Measurements from ENCODE around the gene SURF4. TPM values are rescaled to one million over a fixed set of nuclear protein-coding genes. Genes with fewer than 3 reads are reported as not detected.

The SURF4 gene
- polyA plus RNA-seq, 2 of the 4 experiments (the other 2 are of a cell fraction), result 159 to 169 TPM

DNA sequence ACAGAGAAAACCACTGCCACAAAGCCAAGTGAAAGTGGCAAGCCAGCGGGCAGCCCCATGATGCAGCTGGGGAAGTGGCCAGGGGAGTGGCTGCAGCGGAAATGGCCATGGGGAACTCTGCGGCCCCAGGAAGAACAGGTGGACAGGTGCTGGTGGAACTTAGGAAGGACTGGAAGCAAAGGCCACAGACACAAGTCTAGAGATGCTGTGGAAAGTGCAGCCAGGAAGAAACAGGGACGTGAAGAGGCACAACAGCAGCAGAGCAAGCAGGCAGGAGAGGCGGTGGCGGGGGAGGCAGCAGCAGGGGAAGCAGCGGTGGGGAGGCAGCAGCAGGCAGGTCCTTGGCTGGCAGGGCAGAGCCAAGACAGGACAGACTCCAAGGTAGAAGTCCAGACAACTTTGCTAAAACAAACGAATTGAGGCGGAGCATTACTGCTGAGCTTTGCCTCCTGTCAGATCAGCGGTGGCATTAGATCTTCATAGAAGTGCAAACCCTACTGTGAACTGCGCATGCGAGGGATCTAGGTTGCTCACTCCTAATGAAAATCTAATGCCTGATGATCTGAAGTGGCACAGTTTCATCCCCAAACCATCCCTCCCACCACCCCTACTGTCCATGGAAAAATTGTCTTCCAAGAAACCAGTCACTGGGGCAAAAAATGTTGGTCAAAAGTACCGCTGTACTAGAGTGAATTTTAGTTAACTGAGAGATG, 51.7 kb downstream of the SURF4 start:
- no peak for FAIRE-seq
- no peak for DNase-seq (ENCODE audit: low read depth in 1 of 2, low spot score in 1 of 2)
- ATAC-seq, result no peak
- WGBS (ENCODE audit: missing lambda C conversion rate), result 65% methylated on average over 13 of the region's 13 CpGs
- Histone ChIP-seq H3K4me3 (no peak overlapping the region), H3K4me2 (no peak overlapping the region), H3K27ac (no peak overlapping the region), H3K4me1 (no peaks in the 10 kb centered on the region), H3K9me3 (0 out of 3 replicates have a peak, but pooled peaks cover 5% of the 10 kb centered on the region)
- TF ChIP-seq MAZ (IDR thresholded peaks at IDR 0.05; ENCODE audit: borderline replicate concordance, low read depth, low read length), result no peak
- TF ChIP-seq RNF2 (IDR thresholded peaks at IDR 0.05; ENCODE audit: borderline replicate concordance, low read depth), result no peak
- no peak for TF ChIP-seq SMC3 (IDR thresholded peaks at IDR 0.05)
- no peak for TF ChIP-seq SREBF2 (IDR thresholded peaks at IDR 0.05)
- no peak for TF ChIP-seq HOXB5 (CRISPR knock-in tag; IDR thresholded peaks at IDR 0.05)
- TF ChIP-seq CBX8 (IDR thresholded peaks at IDR 0.05), result no peak
- no peak for TF ChIP-seq RFX5 (IDR thresholded peaks at IDR 0.05)
- TF ChIP-seq, protein P1, sequence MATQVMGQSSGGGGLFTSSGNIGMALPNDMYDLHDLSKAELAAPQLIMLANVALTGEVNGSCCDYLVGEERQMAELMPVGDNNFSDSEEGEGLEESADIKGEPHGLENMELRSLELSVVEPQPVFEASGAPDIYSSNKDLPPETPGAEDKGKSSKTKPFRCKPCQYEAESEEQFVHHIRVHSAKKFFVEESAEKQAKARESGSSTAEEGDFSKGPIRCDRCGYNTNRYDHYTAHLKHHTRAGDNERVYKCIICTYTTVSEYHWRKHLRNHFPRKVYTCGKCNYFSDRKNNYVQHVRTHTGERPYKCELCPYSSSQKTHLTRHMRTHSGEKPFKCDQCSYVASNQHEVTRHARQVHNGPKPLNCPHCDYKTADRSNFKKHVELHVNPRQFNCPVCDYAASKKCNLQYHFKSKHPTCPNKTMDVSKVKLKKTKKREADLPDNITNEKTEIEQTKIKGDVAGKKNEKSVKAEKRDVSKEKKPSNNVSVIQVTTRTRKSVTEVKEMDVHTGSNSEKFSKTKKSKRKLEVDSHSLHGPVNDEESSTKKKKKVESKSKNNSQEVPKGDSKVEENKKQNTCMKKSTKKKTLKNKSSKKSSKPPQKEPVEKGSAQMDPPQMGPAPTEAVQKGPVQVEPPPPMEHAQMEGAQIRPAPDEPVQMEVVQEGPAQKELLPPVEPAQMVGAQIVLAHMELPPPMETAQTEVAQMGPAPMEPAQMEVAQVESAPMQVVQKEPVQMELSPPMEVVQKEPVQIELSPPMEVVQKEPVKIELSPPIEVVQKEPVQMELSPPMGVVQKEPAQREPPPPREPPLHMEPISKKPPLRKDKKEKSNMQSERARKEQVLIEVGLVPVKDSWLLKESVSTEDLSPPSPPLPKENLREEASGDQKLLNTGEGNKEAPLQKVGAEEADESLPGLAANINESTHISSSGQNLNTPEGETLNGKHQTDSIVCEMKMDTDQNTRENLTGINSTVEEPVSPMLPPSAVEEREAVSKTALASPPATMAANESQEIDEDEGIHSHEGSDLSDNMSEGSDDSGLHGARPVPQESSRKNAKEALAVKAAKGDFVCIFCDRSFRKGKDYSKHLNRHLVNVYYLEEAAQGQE (IDR thresholded peaks at IDR 0.05), result no peak
- TF ChIP-seq MYC (IDR thresholded peaks at IDR 0.05; ENCODE audit: borderline replicate concordance, low read length), result no peak
- POLR2A ChIA-PET, result no interaction called here
- CTCF ChIA-PET, result interaction anchor here (2.3 to 4.7 kb wide), 2 partner anchors 85 to 138 kb away, joined by 10 to 16 read pairs; no protein-coding TSS in a partner anchor

GRCh38 chr9:133323211-133323610, 52.6 kb downstream of the SURF4 start:
- H3K4me3 ChIP-seq, result no peak overlapping the region
- ChIA-PET CTCF (interaction anchor here (0.6 to 4.7 kb wide), 2 partner anchors 84 kb away, joined by 3 to 16 read pairs; no protein-coding TSS in a partner anchor), POLR2A (no interaction called here)
- no peak overlapping the region for H3K4me2 ChIP-seq
- TF ChIP-seq JUNB (IDR thresholded peaks at IDR 0.05), result no peak
- TF ChIP-seq NR3C1 (IDR thresholded peaks at IDR 0.05), result no peak
- TF ChIP-seq CHD4 (IDR thresholded peaks at IDR 0.05; ENCODE audit: borderline replicate concordance), result no peak
- no peak for TF ChIP-seq POLR2AphosphoS2 (conservative IDR thresholded peaks at IDR 0.05; ENCODE audit: low read length)
- TF ChIP-seq HOXB13 (CRISPR knock-in tag; IDR thresholded peaks at IDR 0.05; ENCODE audit: low read depth), result no peak
- TF ChIP-seq CEBPB (IDR thresholded peaks at IDR 0.05), result no peak
- no peak for TF ChIP-seq NFE2L2 (conservative IDR thresholded peaks at IDR 0.05; ENCODE audit: low read length)
- no peak for TF ChIP-seq MAZ (IDR thresholded peaks at IDR 0.05; ENCODE audit: borderline replicate concordance, low read depth, low read length)
- TF ChIP-seq ELK1 (IDR thresholded peaks at IDR 0.05; ENCODE audit: low read depth, low read length), result no peak
- TF ChIP-seq, protein P1 (IDR thresholded peaks at IDR 0.05), result no peak
- TF ChIP-seq ATOH8 (CRISPR knock-in tag; IDR thresholded peaks at IDR 0.05; ENCODE audit: low read depth), result no peak
- no peak for TF ChIP-seq MAFK (IDR thresholded peaks at IDR 0.05; ENCODE audit: partially characterized antibody)
- no peak for TF ChIP-seq TFCP2L1 (CRISPR knock-in tag; IDR thresholded peaks at IDR 0.05)
- no peak for TF ChIP-seq HDAC2 (IDR thresholded peaks at IDR 0.05)
- TF ChIP-seq POLR2A (IDR thresholded peaks at IDR 0.05; ENCODE audit: low read length), result no peak
- TF ChIP-seq EHF (CRISPR knock-in tag; IDR thresholded peaks at IDR 0.05), result no peak
- ATAC-seq (no peak), FAIRE-seq (no peak), DNase-seq (ENCODE audit: low read depth in 1 of 2, low spot score in 1 of 2) (no peak)
- H3K9me3 ChIP-seq, result 0 out of 3 replicates have a peak, but pooled peaks cover 5% of the 10 kb centered on the region
- no peaks in the 10 kb centered on the region for H3K4me1 ChIP-seq
- 48% methylated on average over 10 of the region's 10 CpGs for WGBS (ENCODE audit: missing lambda C conversion rate)
- H3K27ac ChIP-seq, result no peak overlapping the region
